ENCODE data around the gene CCNL2. TPM values are rescaled to one million over a fixed set of nuclear protein-coding genes. Genes with fewer than 3 reads are reported as not detected.

CCNL2 gene
- total RNA-seq, 1 donor from 2014 or later, result 261 TPM

GRCh38 chr1:1432951-1433803 lies 34.0 kb upstream of the CCNL2 start:
- Mint-ChIP-seq H3K27ac (ENCODE audit: unreplicated experiment) (no peak overlapping the region), H3K27me3 (ENCODE audit: low read depth) (peaks cover 35% of the 10 kb centered on the region), H3K4me3 (peak overlapping the region; percentile 85), H3K36me3 (ENCODE audit: low read depth) (no peaks in the 10 kb centered on the region), H3K9me3 (no peaks in the 10 kb centered on the region), H3K4me1 (peaks cover 36% of the 10 kb centered on the region)
- TF ChIP-seq CTCF (conservative IDR thresholded peaks at IDR 0.05), result no peak
- peak; percentile 78 for DNase-seq (ENCODE audit: low read depth, low spot score)

GRCh38 chr1:1432274-1432950 lies 33.3 kb upstream of the CCNL2 start:
- H3K27ac Mint-ChIP-seq (ENCODE audit: unreplicated experiment), result peak overlapping the region; percentile 84
- peak overlapping the region; percentile 85 for H3K4me3 Mint-ChIP-seq
- no peak for TF ChIP-seq CTCF (conservative IDR thresholded peaks at IDR 0.05)
- no peaks in the 10 kb centered on the region for H3K36me3 Mint-ChIP-seq (ENCODE audit: low read depth)
- DNase-seq (ENCODE audit: low read depth, low spot score), result no peak
- H3K27me3 Mint-ChIP-seq (ENCODE audit: low read depth), result peaks cover 35% of the 10 kb centered on the region
- no peaks in the 10 kb centered on the region for H3K9me3 Mint-ChIP-seq
- peaks cover 36% of the 10 kb centered on the region for H3K4me1 Mint-ChIP-seq

GRCh38 chr1:1431845-1432273 lies 32.7 kb upstream of the CCNL2 start:
- no peaks in the 10 kb centered on the region for H3K9me3 Mint-ChIP-seq
- H3K36me3 Mint-ChIP-seq (ENCODE audit: low read depth), result no peaks in the 10 kb centered on the region
- peaks cover 36% of the 10 kb centered on the region for H3K4me1 Mint-ChIP-seq
- no peak for DNase-seq (ENCODE audit: low read depth, low spot score)
- H3K27ac Mint-ChIP-seq (ENCODE audit: unreplicated experiment), result no peak overlapping the region
- peaks cover 35% of the 10 kb centered on the region for H3K27me3 Mint-ChIP-seq (ENCODE audit: low read depth)
- H3K4me3 Mint-ChIP-seq, result peak overlapping the region; percentile 38
- TF ChIP-seq CTCF (conservative IDR thresholded peaks at IDR 0.05), result no peak

- peaks cover 31% of the 10 kb centered on the region for H3K27me3 Mint-ChIP-seq (ENCODE audit: low read depth)
- no peak for DNase-seq (ENCODE audit: low read depth, low spot score)
- no peak overlapping the region for H3K27ac Mint-ChIP-seq (ENCODE audit: unreplicated experiment)
- H3K9me3 Mint-ChIP-seq, result no peaks in the 10 kb centered on the region
- peaks cover 38% of the 10 kb centered on the region for H3K4me1 Mint-ChIP-seq
- H3K36me3 Mint-ChIP-seq (ENCODE audit: low read depth), result no peaks in the 10 kb centered on the region
- no peak for TF ChIP-seq CTCF (conservative IDR thresholded peaks at IDR 0.05)
- no peak overlapping the region for H3K4me3 Mint-ChIP-seq
Observed at GRCh38 chr1:1430992-1431844, 32.1 kb upstream of the CCNL2 start.

All from neural crest cell (in vitro differentiated cells).